Neural progenitor cell (in vitro differentiated cells): ENCODE results near the gene ARHGAP22. TPM values are rescaled to one million over a fixed set of nuclear protein-coding genes. Genes with fewer than 3 reads are reported as not detected.

ENCODE experiments used
- DNase-seq: peaks from one replicate; pipeline ENCODE4 v3.0.0-alpha.2; 2016; ENCODE audit warnings: low spot score
- H2AFZ ChIP-seq: fragments of 200-600 bp; sonication (generic); replicated peaks from 2 replicates; pipeline ENCODE4 v1.6.1; 2016; ENCODE audit warnings: antibody characterized with exemption
- H3F3A ChIP-seq: fragments of 200-600 bp; sonication (generic); 2 replicates; pipeline ENCODE4 v1.6.1; 2016; ENCODE audit warnings: antibody characterized with exemption, low read depth
- H3K27ac ChIP-seq: fragments of 200-600 bp; sonication (generic); 2 replicates; pipeline ENCODE4 v1.5.1; 2016; ENCODE audit warnings: mild to moderate bottlenecking
- H3K27me3 ChIP-seq: fragments of 200-600 bp; sonication (generic); 2 replicates; pipeline ENCODE4 v1.6.1; 2016; ENCODE audit warnings: mild to moderate bottlenecking, moderate library complexity
- H3K36me3 ChIP-seq: fragments of 200-600 bp; sonication (generic); 2 replicates; pipeline ENCODE4 v1.5.1; 2016
- H3K4me1 ChIP-seq: fragments of 200-600 bp; sonication (generic); 2 replicates; pipeline ENCODE4 v1.6.1; 2016; ENCODE audit warnings: mixed run types
- H3K4me2 ChIP-seq: fragments of 200-600 bp; sonication (generic); 2 replicates; pipeline ENCODE4 v1.6.1; 2016
- H3K4me3 ChIP-seq: fragments of 200-600 bp; sonication (generic); 2 replicates; pipeline ENCODE4 v1.5.1; 2016
- H3K79me2 ChIP-seq: fragments of 200-600 bp; sonication (generic); 2 replicates; pipeline ENCODE4 v1.6.1; 2016; ENCODE audit warnings: low read depth
- H3K9ac ChIP-seq: fragments of 200-600 bp; sonication (generic); 2 replicates; pipeline ENCODE4 v1.6.1; 2016
- H3K9me3 ChIP-seq: fragments of 200-600 bp; sonication (generic); 2 replicates; pipeline ENCODE4 v1.5.1; 2016; ENCODE audit warnings: low read depth
- H4K20me1 ChIP-seq: fragments of 200-600 bp; sonication (generic); 2 replicates; pipeline ENCODE4 v1.6.1; 2016; ENCODE audit warnings: low read depth
- H3K27ac Mint-ChIP-seq: 3 replicates; pipeline ENCODE4 v1.8.0; 2021; ENCODE audit warnings: mixed read lengths
- H3K27me3 Mint-ChIP-seq: 2 replicates; pipeline ENCODE4 v1.8.0; 2022; ENCODE audit warnings: low read depth, mild to moderate bottlenecking, inconsistent platforms, moderate library complexity, mixed read lengths; ENCODE audit not compliant: insufficient read depth
- H3K36me3 Mint-ChIP-seq: 3 replicates; pipeline ENCODE4 v1.8.0; 2021; ENCODE audit warnings: mixed read lengths
- H3K4me1 Mint-ChIP-seq: 3 replicates; pipeline ENCODE4 v1.8.0; 2021; ENCODE audit warnings: mixed read lengths
- H3K4me3 Mint-ChIP-seq: 3 replicates; pipeline ENCODE4 v1.8.0; 2021; ENCODE audit warnings: mild to moderate bottlenecking, moderate library complexity, mixed read lengths
- H3K9me3 Mint-ChIP-seq: 3 replicates; pipeline ENCODE4 v1.8.0; 2020; ENCODE audit warnings: mixed read lengths
- CTCF ChIP-seq: fragments of 200-600 bp; sonication (generic); IDR thresholded peaks from 2 replicates; pipeline ENCODE4 v1.5.1; 2017; ENCODE audit warnings: antibody characterized with exemption, mild to moderate bottlenecking
- EZH2 ChIP-seq: fragments of 200-600 bp; sonication (generic); IDR thresholded peaks from 2 replicates; pipeline ENCODE4 v1.6.1; 2017; ENCODE audit warnings: antibody characterized with exemption, mild to moderate bottlenecking, moderate library complexity
- EZH2phosphoT487 ChIP-seq: fragments of 200-600 bp; sonication (generic); IDR thresholded peaks from 2 replicates; pipeline ENCODE4 v1.6.1; 2017; ENCODE audit warnings: antibody characterized with exemption
- total RNA-seq: library from RNA; depleted of rRNA; stranded (reverse); fragments of >200 nt; gene quantifications from 2 replicates; pipeline ENCODE4 v1.2.3, GENCODE V29; 2015; ENCODE audit warnings: low replicate concordance

ARHGAP22 gene
- total RNA-seq, 1 donor from 2014 or later = 1.7 TPM

GRCh38 chr10:48594803-48595538 lies 9.9 kb downstream of the ARHGAP22 start:
- H3K4me1 ChIP-seq = peaks cover 14% of the 10 kb centered on the region
- Mint-ChIP-seq H3K27ac (peak overlapping the region; percentile 23), H3K36me3 (no peaks in the 10 kb centered on the region), H3K4me3 (peak overlapping the region; percentile 9), H3K27me3 (peaks cover 5% of the 10 kb centered on the region), H3K4me1 (peaks cover 18% of the 10 kb centered on the region), H3K9me3 (no peaks in the 10 kb centered on the region)
- H3K4me2 ChIP-seq = peak overlapping the region; percentile 39
- H3F3A ChIP-seq = peaks cover 12% of the 10 kb centered on the region
- peak; percentile 54 for DNase-seq
- no peaks in the 10 kb centered on the region for H3K79me2 ChIP-seq
- no peak overlapping the region for H2AFZ ChIP-seq
- no peaks in the 10 kb centered on the region for H4K20me1 ChIP-seq
- no peak overlapping the region for H3K9ac ChIP-seq
- no peaks in the 10 kb centered on the region for H3K27me3 ChIP-seq
- H3K27ac ChIP-seq = no peak overlapping the region
- no peak for TF ChIP-seq EZH2phosphoT487
- no peak for TF ChIP-seq EZH2
- no peak for TF ChIP-seq CTCF
- H3K4me3 ChIP-seq = no peak overlapping the region
- H3K36me3 ChIP-seq = no peaks in the 10 kb centered on the region
- no peaks in the 10 kb centered on the region for H3K9me3 ChIP-seq

GRCh38 chr10:48594371-48594770 lies 10.5 kb downstream of the ARHGAP22 start:
- TF ChIP-seq EZH2 = no peak
- TF ChIP-seq CTCF = no peak
- no peak for TF ChIP-seq EZH2phosphoT487
- H3K9me3 Mint-ChIP-seq = no peaks in the 10 kb centered on the region
- Histone ChIP-seq H3K4me1 (peaks cover 14% of the 10 kb centered on the region), H3K9ac (no peak overlapping the region), H2AFZ (no peak overlapping the region), H3K4me2 (peak overlapping the region; percentile 39), H4K20me1 (no peaks in the 10 kb centered on the region), H3K36me3 (no peaks in the 10 kb centered on the region), H3F3A (peaks cover 12% of the 10 kb centered on the region), H3K9me3 (no peaks in the 10 kb centered on the region), H3K27me3 (no peaks in the 10 kb centered on the region), H3K79me2 (no peaks in the 10 kb centered on the region), H3K27ac (no peak overlapping the region), H3K4me3 (no peak overlapping the region)
- peaks cover 5% of the 10 kb centered on the region for H3K27me3 Mint-ChIP-seq
- no peak overlapping the region for H3K4me3 Mint-ChIP-seq
- H3K4me1 Mint-ChIP-seq = peaks cover 18% of the 10 kb centered on the region
- DNase-seq = no peak
- no peak overlapping the region for H3K27ac Mint-ChIP-seq
- H3K36me3 Mint-ChIP-seq = no peaks in the 10 kb centered on the region

GRCh38 chr10:48592346-48592745 lies 12.5 kb downstream of the ARHGAP22 start:
- Mint-ChIP-seq H3K4me3 (no peak overlapping the region), H3K27ac (no peak overlapping the region), H3K4me1 (peaks cover 12% of the 10 kb centered on the region), H3K27me3 (peaks cover 8% of the 10 kb centered on the region), H3K36me3 (no peaks in the 10 kb centered on the region), H3K9me3 (no peaks in the 10 kb centered on the region)
- DNase-seq = no peak
- TF ChIP-seq CTCF (no peak), EZH2phosphoT487 (no peak), EZH2 (no peak)
- Histone ChIP-seq H3K79me2 (no peaks in the 10 kb centered on the region), H3K4me3 (no peak overlapping the region), H4K20me1 (no peaks in the 10 kb centered on the region), H3K36me3 (no peaks in the 10 kb centered on the region), H3K27me3 (no peaks in the 10 kb centered on the region), H3K9me3 (no peaks in the 10 kb centered on the region), H3K27ac (no peak overlapping the region), H3K4me2 (no peak overlapping the region), H2AFZ (no peak overlapping the region), H3F3A (peaks cover 12% of the 10 kb centered on the region), H3K9ac (no peak overlapping the region), H3K4me1 (peaks cover 14% of the 10 kb centered on the region)
